H9 (cell line): ENCODE results near the gene SEC22A. TPM values are rescaled to one million over a fixed set of nuclear protein-coding genes. Genes with fewer than 3 reads are reported as not detected.

Experiments
- DNase-seq: peaks from one replicate; pipeline ENCODE4 v3.0.0-alpha.2; 2017
- H2AFZ ChIP-seq: one replicate; pipeline ENCODE4 v1.6.1; 2013; ENCODE audit warnings: mild to moderate bottlenecking, low read length, control low read depth, moderate library complexity
- H2AK5ac ChIP-seq: 2 replicates; pipeline ENCODE4 v1.6.1; 2013; ENCODE audit warnings: low read length, control low read depth, mixed read lengths; ENCODE audit not compliant: insufficient read length
- H2BK120ac ChIP-seq: one replicate; pipeline ENCODE4 v1.6.1; 2013; ENCODE audit warnings: low read depth, mild to moderate bottlenecking, low read length, control low read depth, inconsistent platforms; ENCODE audit not compliant: poor library complexity, severe bottlenecking
- H2BK12ac ChIP-seq: 2 replicates; pipeline ENCODE4 v1.6.1; 2013; ENCODE audit warnings: low read length, control low read depth, mixed read lengths, low read depth; ENCODE audit not compliant: insufficient read length
- H2BK15ac ChIP-seq: 2 replicates; pipeline ENCODE4 v1.6.1; 2013; ENCODE audit warnings: low read depth, low read length, control low read depth
- H2BK20ac ChIP-seq: one replicate; pipeline ENCODE4 v1.6.1; 2013; ENCODE audit warnings: low read depth, mild to moderate bottlenecking, low read length, control low read depth, inconsistent platforms; ENCODE audit not compliant: poor library complexity, severe bottlenecking
- H2BK5ac ChIP-seq: 2 replicates; pipeline ENCODE4 v1.6.1; 2013; ENCODE audit warnings: low read length, control low read depth, mixed read lengths; ENCODE audit not compliant: insufficient read length
- H3K14ac ChIP-seq: 2 replicates; pipeline ENCODE4 v1.6.1; 2013; ENCODE audit warnings: low read length, control low read depth; ENCODE audit not compliant: insufficient read depth
- H3K18ac ChIP-seq: 2 replicates; pipeline ENCODE4 v1.6.1; 2013; ENCODE audit warnings: low read depth, mild to moderate bottlenecking, mixed read lengths, low read length, control low read depth; ENCODE audit not compliant: insufficient read length
- H3K23ac ChIP-seq: 2 replicates; pipeline ENCODE4 v1.6.1; 2013; ENCODE audit warnings: low read length, control low read depth, mixed read lengths, low read depth; ENCODE audit not compliant: insufficient read length
- H3K23me2 ChIP-seq: 2 replicates; pipeline ENCODE4 v1.6.1; 2013; ENCODE audit warnings: low read depth, mild to moderate bottlenecking, mixed read lengths, low read length, control low read depth; ENCODE audit not compliant: insufficient read length, poor library complexity, severe bottlenecking
- H3K27ac ChIP-seq: 2 replicates; pipeline ENCODE4 v1.5.1; 2013; ENCODE audit warnings: low read length, control low read depth, mixed read lengths, low read depth; ENCODE audit not compliant: insufficient read length
- H3K27me3 ChIP-seq: 2 replicates; pipeline ENCODE4 v1.6.1; 2013; ENCODE audit warnings: low read length, control low read depth, inconsistent platforms; ENCODE audit not compliant: insufficient read depth
- H3K4ac ChIP-seq: 2 replicates; pipeline ENCODE4 v1.6.1; 2013; ENCODE audit warnings: low read depth, mild to moderate bottlenecking, control low read depth, inconsistent platforms, low read length, moderate library complexity
- H3K4me1 ChIP-seq: 2 replicates; pipeline ENCODE4 v1.6.1; 2013; ENCODE audit warnings: low read length, control low read depth, inconsistent platforms; ENCODE audit not compliant: insufficient read depth
- H3K4me2 ChIP-seq: 2 replicates; pipeline ENCODE4 v1.6.1; 2013; ENCODE audit warnings: low read length, control low read depth, mixed read lengths; ENCODE audit not compliant: insufficient read length, insufficient read depth
- H3K56ac ChIP-seq: 2 replicates; pipeline ENCODE4 v1.6.1; 2013; ENCODE audit warnings: low read depth, mild to moderate bottlenecking, mixed read lengths, low read length, control low read depth; ENCODE audit not compliant: insufficient read length
- H3K79me1 ChIP-seq: 2 replicates; pipeline ENCODE4 v1.6.1; 2013; ENCODE audit warnings: low read depth, mild to moderate bottlenecking, moderate library complexity, low read length, control low read depth, inconsistent platforms; ENCODE audit not compliant: insufficient read depth, poor library complexity, severe bottlenecking
- H3K79me2 ChIP-seq: 2 replicates; pipeline ENCODE4 v1.6.1; 2013; ENCODE audit warnings: low read length, control low read depth, inconsistent platforms; ENCODE audit not compliant: insufficient read depth
- H3K9ac ChIP-seq: 2 replicates; pipeline ENCODE4 v1.6.1; 2013; ENCODE audit warnings: low read length, control low read depth, mixed read lengths; ENCODE audit not compliant: insufficient read length; ENCODE audit errors: extremely low read depth
- H3K9me3 ChIP-seq: one replicate; pipeline ENCODE4 v1.6.1; 2013; ENCODE audit warnings: low read depth, low read length, inconsistent platforms; ENCODE audit not compliant: control insufficient read depth
- H3T11ph ChIP-seq: one replicate; pipeline ENCODE4 v1.6.1; 2013; ENCODE audit warnings: mild to moderate bottlenecking, low read length, control low read depth, inconsistent platforms
- H4K20me1 ChIP-seq: one replicate; pipeline ENCODE4 v1.6.1; 2013; ENCODE audit not compliant: control insufficient read depth, insufficient read length, insufficient read depth
- H4K5ac ChIP-seq: 2 replicates; pipeline ENCODE4 v1.6.1; 2013; ENCODE audit warnings: low read depth, mild to moderate bottlenecking, mixed read lengths, low read length, control low read depth; ENCODE audit not compliant: insufficient read length
- H4K8ac ChIP-seq: replicated peaks from 2 replicates; pipeline ENCODE4 v1.6.1; 2013; ENCODE audit warnings: low read length, control low read depth, mixed read lengths, low read depth; ENCODE audit not compliant: insufficient read length
- H4K91ac ChIP-seq: 2 replicates; pipeline ENCODE4 v1.6.1; 2013; ENCODE audit warnings: low read depth, mild to moderate bottlenecking, moderate library complexity, mixed read lengths, low read length, control low read depth; ENCODE audit not compliant: insufficient read length
- H3K27ac Mint-ChIP-seq, 3 experiments: 2 replicates in 2 of 3; 3 replicates in 1 of 3; pipeline ENCODE4 v1.8.0; 2020 to 2021; ENCODE audit warnings: mixed read lengths in 3 of 3, mild to moderate bottlenecking in 1 of 3, moderate library complexity in 1 of 3
- H3K27me3 Mint-ChIP-seq: 2 replicates; pipeline ENCODE4 v1.8.0; 2021; ENCODE audit warnings: low read depth, mild to moderate bottlenecking, moderate library complexity, mixed read lengths
- H3K36me3 Mint-ChIP-seq, 3 experiments: 2 replicates in 2 of 3; 3 replicates in 1 of 3; pipeline ENCODE4 v1.8.0; 2020 to 2021; ENCODE audit warnings: low read depth in 3 of 3, mixed read lengths in 3 of 3; ENCODE audit not compliant: insufficient read depth in 1 of 3
- H3K4me1 Mint-ChIP-seq, 2 experiments: 2 replicates each; pipeline ENCODE4 v1.8.0; 2020; ENCODE audit warnings: mixed read lengths in 2 of 2
- H3K4me3 Mint-ChIP-seq, 2 experiments: 2 replicates in 1 of 2; 3 replicates in 1 of 2; pipeline ENCODE4 v1.8.0; 2020 to 2021; ENCODE audit warnings: mild to moderate bottlenecking in 2 of 2, mixed read lengths in 2 of 2, moderate library complexity in 1 of 2
- H3K9me3 Mint-ChIP-seq, 2 experiments: 2 replicates in 1 of 2; 3 replicates in 1 of 2; pipeline ENCODE4 v1.8.0; 2020; ENCODE audit warnings: mild to moderate bottlenecking in 2 of 2, mixed read lengths in 2 of 2, moderate library complexity in 1 of 2
- CTCF ChIP-seq: fragments of 200-600 bp; sonication (generic); conservative IDR thresholded peaks from 3 replicates; pipeline ENCODE4 v1.8.0; 2021; ENCODE audit warnings: antibody characterized with exemption, mild to moderate bottlenecking
- WGBS: extraction: QIAGEN DNeasy Blood & Tissue Kit; methylation state at CpG from one replicate; pipeline ENCODE4 v1.1.7; 2013; ENCODE audit warnings: missing lambda C conversion rate, low lambda C conversion rate, mixed read lengths; ENCODE audit not compliant: insufficient read length; ENCODE audit errors: extremely low coverage; 5-methylcytosine and 5-hydroxymethylcytosine counted together
- total RNA-seq: library from RNA; stranded (reverse); gene quantifications from 2 replicates; pipeline ENCODE4 v1.2.1, GENCODE V29; 2021

Gene SEC22A
- total RNA-seq, 1 experiment from 2014 or later = 9.9 TPM

DNA sequence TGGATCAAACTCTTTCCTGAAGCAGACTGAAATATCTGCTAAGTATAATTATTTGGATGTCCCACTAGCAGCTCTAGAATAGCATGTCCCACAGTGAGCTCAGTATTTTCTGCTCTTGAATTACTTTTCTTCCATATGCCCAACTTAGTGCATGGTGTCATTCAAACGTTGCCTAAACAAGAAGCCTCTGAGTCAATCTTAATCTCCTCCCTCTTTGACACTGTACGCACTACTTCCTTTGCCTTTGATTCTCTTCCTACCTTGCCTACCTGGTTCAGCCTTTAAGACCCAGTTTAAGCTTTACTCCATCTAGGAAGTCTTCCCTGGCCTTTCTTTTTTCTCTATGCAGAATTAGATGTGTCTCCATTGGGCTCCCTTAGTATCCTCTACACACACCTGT, 54.5 kb downstream of the SEC22A start:
- no CpG with 5 or more reads among the region's 2 CpGs for WGBS
- no peak overlapping the region for H3K56ac ChIP-seq

More for the DNA sequence above, 54.5 kb downstream of the SEC22A start:
- H3K36me3 Mint-ChIP-seq = no peaks in the 10 kb centered on the region
- H3K23ac ChIP-seq = no peak overlapping the region
- H2AK5ac ChIP-seq = no peak overlapping the region
- no peak overlapping the region for H2BK120ac ChIP-seq
- no peaks in the 10 kb centered on the region for H3K9me3 ChIP-seq
- no peaks in the 10 kb centered on the region for H3K23me2 ChIP-seq
- TF ChIP-seq CTCF = no peak
- no peak overlapping the region for H3K27ac Mint-ChIP-seq
- H3K4me1 ChIP-seq = no peaks in the 10 kb centered on the region; the same call in 1 of the 2 replicates
- no peak overlapping the region for H4K8ac ChIP-seq
- H3K4me2 ChIP-seq = no peak overlapping the region
- no peak for DNase-seq
- no peaks in the 10 kb centered on the region for H4K20me1 ChIP-seq
- H3K9ac ChIP-seq = no peak overlapping the region
- no peak overlapping the region for H2AFZ ChIP-seq
- no peaks in the 10 kb centered on the region for H3K27me3 Mint-ChIP-seq
- H2BK15ac ChIP-seq = no peak overlapping the region
- no peak overlapping the region for H3T11ph ChIP-seq
- H3K14ac ChIP-seq = no peak overlapping the region
- H4K5ac ChIP-seq = no peak overlapping the region
- no peak overlapping the region for H3K27ac ChIP-seq
- H3K79me1 ChIP-seq = no peaks in the 10 kb centered on the region
- H3K79me2 ChIP-seq = no peaks in the 10 kb centered on the region
- H2BK20ac ChIP-seq = no peak overlapping the region
- H3K18ac ChIP-seq = no peak overlapping the region
- H4K91ac ChIP-seq = no peak overlapping the region
- no peak overlapping the region for H2BK5ac ChIP-seq
- no peak overlapping the region for H2BK12ac ChIP-seq
- H3K4me3 Mint-ChIP-seq = no peak overlapping the region
- peaks cover 2 to 3% of the 10 kb centered on the region in 2 experiments; a peak in 1 of 4 replicates for H3K4me1 Mint-ChIP-seq
- H3K4ac ChIP-seq = no peak overlapping the region
- no peaks in the 10 kb centered on the region for H3K9me3 Mint-ChIP-seq
- no peaks in the 10 kb centered on the region for H3K27me3 ChIP-seq
